ENCODE measurements around the gene SPRY2. TPM values are rescaled to one million over a fixed set of nuclear protein-coding genes. Genes with fewer than 3 reads are reported as not detected.

The SPRY2 gene
- total and polyA plus RNA-seq, 12 donors: 24.3 to 40.9 (median 32.6) TPM

- 0 to 1% methylated on average over 38 to 44 of the region's 45 CpGs for WGBS, 2 donors
- ATAC-seq (no peak), DNase-seq (peak in 1 of 2 donors; percentile 53)
These were observed 250 bp downstream of the SPRY2 start for GRCh38 chr13:80340651-80341100.

DNA sequence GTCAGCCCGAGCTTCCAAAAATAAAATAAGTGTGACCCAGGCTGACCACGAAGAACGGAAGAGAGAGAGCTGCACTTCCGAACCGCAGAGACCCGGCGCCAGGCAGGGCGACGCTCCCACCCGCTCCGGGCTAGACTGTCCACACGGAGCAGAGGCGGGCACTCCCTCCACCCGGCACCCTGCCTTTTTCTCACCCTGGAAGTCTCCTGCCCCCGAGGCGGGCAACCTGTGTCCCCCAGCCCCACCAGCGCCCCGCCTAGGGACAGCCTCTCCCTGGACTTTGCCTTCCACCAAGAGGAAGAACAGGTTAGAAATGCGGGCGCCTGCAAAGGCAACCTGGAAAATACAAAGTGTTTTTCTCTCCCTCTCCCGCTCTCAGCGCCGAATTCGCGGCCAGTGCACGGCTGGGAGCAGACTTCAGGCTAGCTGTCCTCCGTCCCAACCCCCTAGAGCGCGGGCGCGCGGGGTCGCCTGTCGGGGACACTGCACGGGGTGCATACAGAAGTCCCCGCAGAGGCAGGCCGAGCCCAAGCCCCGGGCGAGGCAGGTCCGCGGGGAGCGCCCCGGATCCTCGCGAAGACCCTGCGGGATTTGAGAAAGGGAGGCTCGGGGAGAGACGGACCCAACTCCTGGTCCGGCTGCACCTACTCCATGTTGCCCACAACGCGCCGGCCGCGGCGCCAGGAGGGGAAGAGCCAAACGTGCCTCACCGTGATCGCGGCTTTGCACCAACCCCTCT is 845 bp downstream of the SPRY2 start:
- H3K36me3 ChIP-seq: peaks cover 0 to 26% (median 4%) of the 10 kb centered on the region in 9 donors
- DNase-seq (peak; percentile 55 to 56), ATAC-seq (peak; percentile 16 to 59 (median 36))
- H3K27me3 ChIP-seq: no peaks in the 10 kb centered on the region
- H3K9me3 ChIP-seq: no peaks in the 10 kb centered on the region
- peak overlapping the region; percentile 76 to 100 (median 86) for H3K4me3 ChIP-seq
- TF ChIP-seq, protein P1, sequence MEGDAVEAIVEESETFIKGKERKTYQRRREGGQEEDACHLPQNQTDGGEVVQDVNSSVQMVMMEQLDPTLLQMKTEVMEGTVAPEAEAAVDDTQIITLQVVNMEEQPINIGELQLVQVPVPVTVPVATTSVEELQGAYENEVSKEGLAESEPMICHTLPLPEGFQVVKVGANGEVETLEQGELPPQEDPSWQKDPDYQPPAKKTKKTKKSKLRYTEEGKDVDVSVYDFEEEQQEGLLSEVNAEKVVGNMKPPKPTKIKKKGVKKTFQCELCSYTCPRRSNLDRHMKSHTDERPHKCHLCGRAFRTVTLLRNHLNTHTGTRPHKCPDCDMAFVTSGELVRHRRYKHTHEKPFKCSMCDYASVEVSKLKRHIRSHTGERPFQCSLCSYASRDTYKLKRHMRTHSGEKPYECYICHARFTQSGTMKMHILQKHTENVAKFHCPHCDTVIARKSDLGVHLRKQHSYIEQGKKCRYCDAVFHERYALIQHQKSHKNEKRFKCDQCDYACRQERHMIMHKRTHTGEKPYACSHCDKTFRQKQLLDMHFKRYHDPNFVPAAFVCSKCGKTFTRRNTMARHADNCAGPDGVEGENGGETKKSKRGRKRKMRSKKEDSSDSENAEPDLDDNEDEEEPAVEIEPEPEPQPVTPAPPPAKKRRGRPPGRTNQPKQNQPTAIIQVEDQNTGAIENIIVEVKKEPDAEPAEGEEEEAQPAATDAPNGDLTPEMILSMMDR (IDR thresholded peaks at IDR 0.05): no peak
- H3K27ac ChIP-seq: peak overlapping the region; percentile 96 to 99 (median 98)
- intact Hi-C loops (cut with DNase I): loop anchor here (2.0 to 10.0 kb wide), 25 partner anchors 103 to 708 kb away; no protein-coding TSS in a partner anchor
- peaks cover 0 to 49% (median 39%) of the 10 kb centered on the region in 9 donors for H3K4me1 ChIP-seq
- 0 to 1% methylated on average over 59 of the region's 59 CpGs for WGBS, 2 donors

More at GRCh38 chr13:80340651-80341100, 250 bp downstream of the SPRY2 start:
- intact Hi-C loops (cut with DNase I): loop anchor here (2.0 to 10.0 kb wide), 17 partner anchors 124 to 708 kb away; no protein-coding TSS in a partner anchor
- Histone ChIP-seq H3K4me1 (peaks cover 0 to 49% (median 38%) of the 10 kb centered on the region in 9 donors), H3K36me3 (peaks cover 0 to 21% (median 4%) of the 10 kb centered on the region in 9 donors), H3K4me3 (peak overlapping the region; percentile 76 to 100 (median 86)), H3K9me3 (no peaks in the 10 kb centered on the region), H3K27ac (peak overlapping the region; percentile 96 to 99 (median 98)), H3K27me3 (no peaks in the 10 kb centered on the region)
- TF ChIP-seq, protein P1 (IDR thresholded peaks at IDR 0.05): no peak

DNA sequence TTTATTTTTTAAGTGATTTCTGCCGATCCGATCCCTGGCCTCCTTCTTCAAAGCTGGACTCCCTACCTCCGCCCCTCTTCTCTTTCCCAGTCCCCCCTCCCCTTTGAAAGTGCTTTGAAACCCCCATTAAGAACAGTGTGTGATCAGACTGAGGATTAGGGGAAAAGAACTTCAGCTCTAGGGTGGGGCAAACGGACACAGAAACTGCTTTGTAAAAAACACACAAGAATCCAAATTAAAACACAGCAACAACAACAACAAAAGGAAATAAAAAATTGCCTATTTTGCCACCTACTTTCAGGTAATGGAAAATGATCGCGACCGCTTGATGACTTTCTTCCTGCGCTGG is 1.4 kb downstream of the SPRY2 start:
- Histone ChIP-seq H3K27ac (peak overlapping the region; percentile 96 to 99 (median 98)), H3K27me3 (no peaks in the 10 kb centered on the region), H3K4me1 (peaks cover 0 to 54% (median 44%) of the 10 kb centered on the region in 9 donors), H3K36me3 (peaks cover 0 to 31% (median 4%) of the 10 kb centered on the region in 9 donors), H3K4me3 (peak overlapping the region; percentile 76 to 100 (median 86)), H3K9me3 (no peaks in the 10 kb centered on the region)
- TF ChIP-seq, protein P1 (IDR thresholded peaks at IDR 0.05): no peak
- no peak for ATAC-seq
- no peak for DNase-seq
- 0% methylated on average over 8 of the region's 8 CpGs for WGBS, 2 donors
- intact Hi-C loops (cut with DNase I): loop anchor here in 7 of 10 donors (2.0 to 10.0 kb wide), 11 partner anchors 102 to 677 kb away; no protein-coding TSS in a partner anchor

GRCh38 chr13:80338781-80339562 is 2.0 kb downstream of the SPRY2 start:
- H3K4me1 ChIP-seq: peaks cover 0 to 57% (median 49%) of the 10 kb centered on the region in 9 donors
- ATAC-seq: peak; percentile 23 to 74 (median 56)
- intact Hi-C loops (cut with DNase I): loop anchor here in 7 of 10 donors (2.0 to 10.0 kb wide), 11 partner anchors 102 to 677 kb away; no protein-coding TSS in a partner anchor

More at GRCh38 chr13:80338781-80339562, 2.0 kb downstream of the SPRY2 start:
- WGBS, 2 donors: 0 to 1% methylated on average over 40 of the region's 40 CpGs
- Histone ChIP-seq H3K4me3 (peak overlapping the region; percentile 76 to 100 (median 86)), H3K27ac (peak overlapping the region; percentile 96 to 99 (median 98)), H3K27me3 (no peaks in the 10 kb centered on the region), H3K9me3 (no peaks in the 10 kb centered on the region), H3K36me3 (peaks cover 0 to 37% (median 4%) of the 10 kb centered on the region in 9 donors)
- TF ChIP-seq, protein P1 (IDR thresholded peaks at IDR 0.05): peak in 5 of 9 donors; percentile 24 to 54 (median 44)
- DNase-seq: peak; percentile 75 to 78
